ENCODE measurements around the gene TMC7.

TMC7 gene

DNA sequence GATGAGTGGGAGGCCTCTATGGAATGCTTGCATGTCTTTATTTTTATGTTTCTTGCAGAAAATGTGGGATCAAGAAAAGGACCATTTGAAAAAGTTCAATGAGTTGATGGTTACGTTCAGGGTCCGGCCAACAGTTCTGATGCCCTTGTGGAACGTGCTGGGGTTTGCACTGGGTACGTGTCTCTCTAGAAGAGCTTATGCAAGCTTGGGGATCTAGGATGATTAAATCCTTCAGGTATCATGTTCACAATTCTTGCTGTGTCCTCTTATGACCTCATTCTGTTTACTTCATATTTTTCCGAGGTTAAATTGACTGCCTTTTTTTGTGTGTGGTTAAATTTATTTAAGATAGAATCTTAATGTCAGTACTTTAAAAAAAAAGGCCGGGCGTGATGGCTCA is 90.1 kb downstream of the TMC7 start:
- no peaks in the 10 kb centered on the region for H3K4me1 ChIP-seq (ENCODE audit: control insufficient read depth, insufficient read depth, low read length)
- peaks cover 38 to 64% of the 10 kb centered on the region in 2 experiments; a peak in 2 of 3 replicates for H3K36me3 ChIP-seq (ENCODE audit: control insufficient read depth in 2 of 2, insufficient read depth in 1 of 2, low read length in 2 of 2)
- no peaks in the 10 kb centered on the region for H3K9me3 ChIP-seq (ENCODE audit: control insufficient read depth, insufficient read depth, low read depth, low read length)
- H3K27ac ChIP-seq (ENCODE audit: extremely low read depth, low read depth, low read length): no peak overlapping the region
- POLR2A ChIA-PET: interaction anchor here (1.5 kb wide), 1 partner anchor 12 kb away, joined by 3 read pairs; no protein-coding TSS in a partner anchor
- CTCF ChIA-PET: interaction anchor here (0.6 to 6.3 kb wide), 6 partner anchors 12 to 128 kb away, joined by 3 to 53 read pairs (median 4); partner anchors contain the start of gene TMC7
- TF ChIP-seq, protein P1, sequence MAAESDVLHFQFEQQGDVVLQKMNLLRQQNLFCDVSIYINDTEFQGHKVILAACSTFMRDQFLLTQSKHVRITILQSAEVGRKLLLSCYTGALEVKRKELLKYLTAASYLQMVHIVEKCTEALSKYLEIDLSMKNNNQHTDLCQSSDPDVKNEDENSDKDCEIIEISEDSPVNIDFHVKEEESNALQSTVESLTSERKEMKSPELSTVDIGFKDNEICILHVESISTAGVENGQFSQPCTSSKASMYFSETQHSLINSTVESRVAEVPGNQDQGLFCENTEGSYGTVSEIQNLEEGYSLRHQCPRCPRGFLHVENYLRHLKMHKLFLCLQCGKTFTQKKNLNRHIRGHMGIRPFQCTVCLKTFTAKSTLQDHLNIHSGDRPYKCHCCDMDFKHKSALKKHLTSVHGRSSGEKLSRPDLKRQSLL (tag by site-specific recombination; IDR thresholded peaks at IDR 0.05): no peak
- TF ChIP-seq ZNF501 (tag by site-specific recombination; IDR thresholded peaks at IDR 0.05) (no peak), ZNF184 (tag by site-specific recombination; IDR thresholded peaks at IDR 0.05) (no peak), ZFP41 (tag by site-specific recombination; IDR thresholded peaks at IDR 0.05; ENCODE audit: borderline replicate concordance) (no peak), ZBTB8A (tag by site-specific recombination; IDR thresholded peaks at IDR 0.05) (no peak), ZNF791 (tag by site-specific recombination; IDR thresholded peaks at IDR 0.05) (no peak), MYNN (tag by site-specific recombination; IDR thresholded peaks at IDR 0.05; ENCODE audit: borderline replicate concordance) (no peak), ZNF211 (tag by site-specific recombination; IDR thresholded peaks at IDR 0.05; ENCODE audit: low read depth) (no peak), ZNF624 (tag by site-specific recombination; IDR thresholded peaks at IDR 0.05) (no peak)
- TF ChIP-seq, protein P2, sequence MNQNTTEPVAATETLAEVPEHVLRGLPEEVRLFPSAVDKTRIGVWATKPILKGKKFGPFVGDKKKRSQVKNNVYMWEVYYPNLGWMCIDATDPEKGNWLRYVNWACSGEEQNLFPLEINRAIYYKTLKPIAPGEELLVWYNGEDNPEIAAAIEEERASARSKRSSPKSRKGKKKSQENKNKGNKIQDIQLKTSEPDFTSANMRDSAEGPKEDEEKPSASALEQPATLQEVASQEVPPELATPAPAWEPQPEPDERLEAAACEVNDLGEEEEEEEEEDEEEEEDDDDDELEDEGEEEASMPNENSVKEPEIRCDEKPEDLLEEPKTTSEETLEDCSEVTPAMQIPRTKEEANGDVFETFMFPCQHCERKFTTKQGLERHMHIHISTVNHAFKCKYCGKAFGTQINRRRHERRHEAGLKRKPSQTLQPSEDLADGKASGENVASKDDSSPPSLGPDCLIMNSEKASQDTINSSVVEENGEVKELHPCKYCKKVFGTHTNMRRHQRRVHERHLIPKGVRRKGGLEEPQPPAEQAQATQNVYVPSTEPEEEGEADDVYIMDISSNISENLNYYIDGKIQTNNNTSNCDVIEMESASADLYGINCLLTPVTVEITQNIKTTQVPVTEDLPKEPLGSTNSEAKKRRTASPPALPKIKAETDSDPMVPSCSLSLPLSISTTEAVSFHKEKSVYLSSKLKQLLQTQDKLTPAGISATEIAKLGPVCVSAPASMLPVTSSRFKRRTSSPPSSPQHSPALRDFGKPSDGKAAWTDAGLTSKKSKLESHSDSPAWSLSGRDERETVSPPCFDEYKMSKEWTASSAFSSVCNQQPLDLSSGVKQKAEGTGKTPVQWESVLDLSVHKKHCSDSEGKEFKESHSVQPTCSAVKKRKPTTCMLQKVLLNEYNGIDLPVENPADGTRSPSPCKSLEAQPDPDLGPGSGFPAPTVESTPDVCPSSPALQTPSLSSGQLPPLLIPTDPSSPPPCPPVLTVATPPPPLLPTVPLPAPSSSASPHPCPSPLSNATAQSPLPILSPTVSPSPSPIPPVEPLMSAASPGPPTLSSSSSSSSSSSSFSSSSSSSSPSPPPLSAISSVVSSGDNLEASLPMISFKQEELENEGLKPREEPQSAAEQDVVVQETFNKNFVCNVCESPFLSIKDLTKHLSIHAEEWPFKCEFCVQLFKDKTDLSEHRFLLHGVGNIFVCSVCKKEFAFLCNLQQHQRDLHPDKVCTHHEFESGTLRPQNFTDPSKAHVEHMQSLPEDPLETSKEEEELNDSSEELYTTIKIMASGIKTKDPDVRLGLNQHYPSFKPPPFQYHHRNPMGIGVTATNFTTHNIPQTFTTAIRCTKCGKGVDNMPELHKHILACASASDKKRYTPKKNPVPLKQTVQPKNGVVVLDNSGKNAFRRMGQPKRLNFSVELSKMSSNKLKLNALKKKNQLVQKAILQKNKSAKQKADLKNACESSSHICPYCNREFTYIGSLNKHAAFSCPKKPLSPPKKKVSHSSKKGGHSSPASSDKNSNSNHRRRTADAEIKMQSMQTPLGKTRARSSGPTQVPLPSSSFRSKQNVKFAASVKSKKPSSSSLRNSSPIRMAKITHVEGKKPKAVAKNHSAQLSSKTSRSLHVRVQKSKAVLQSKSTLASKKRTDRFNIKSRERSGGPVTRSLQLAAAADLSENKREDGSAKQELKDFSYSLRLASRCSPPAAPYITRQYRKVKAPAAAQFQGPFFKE (tag by site-specific recombination; IDR thresholded peaks at IDR 0.05; ENCODE audit: borderline replicate concordance): no peak
- TF ChIP-seq, protein P3, sequence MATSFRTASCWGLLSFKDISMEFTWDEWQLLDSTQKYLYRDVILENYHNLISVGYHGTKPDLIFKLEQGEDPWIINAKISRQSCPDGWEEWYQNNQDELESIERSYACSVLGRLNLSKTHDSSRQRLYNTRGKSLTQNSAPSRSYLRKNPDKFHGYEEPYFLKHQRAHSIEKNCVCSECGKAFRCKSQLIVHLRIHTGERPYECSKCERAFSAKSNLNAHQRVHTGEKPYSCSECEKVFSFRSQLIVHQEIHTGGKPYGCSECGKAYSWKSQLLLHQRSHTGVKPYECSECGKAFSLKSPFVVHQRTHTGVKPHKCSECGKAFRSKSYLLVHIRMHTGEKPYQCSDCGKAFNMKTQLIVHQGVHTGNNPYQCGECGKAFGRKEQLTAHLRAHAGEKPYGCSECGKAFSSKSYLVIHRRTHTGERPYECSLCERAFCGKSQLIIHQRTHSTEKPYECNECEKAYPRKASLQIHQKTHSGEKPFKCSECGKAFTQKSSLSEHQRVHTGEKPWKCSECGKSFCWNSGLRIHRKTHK (tag by site-specific recombination; IDR thresholded peaks at IDR 0.05): no peak
- no peak overlapping the region for H3K4me3 ChIP-seq (ENCODE audit: low read depth, low read length)

DNA sequence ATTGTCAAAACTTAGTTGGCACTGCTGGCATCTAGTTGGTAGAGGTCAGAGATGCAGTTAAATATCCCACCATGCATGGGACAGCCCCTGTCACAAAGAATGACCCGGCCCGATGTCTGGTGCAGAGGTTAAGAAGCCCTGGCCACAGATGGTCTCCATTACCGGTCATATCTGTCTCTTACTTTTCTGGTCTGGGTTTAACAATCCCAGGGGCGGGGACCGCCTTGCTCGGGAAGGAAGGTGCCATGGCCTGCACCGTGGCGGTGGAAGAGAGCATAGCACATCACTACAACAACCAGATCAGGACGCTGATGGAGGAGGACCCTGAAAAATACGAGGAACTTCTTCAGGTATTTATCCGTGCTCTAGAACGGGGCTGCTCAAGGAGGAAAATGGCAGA is 91.8 kb downstream of the TMC7 start:
- POLR2A ChIA-PET: interaction anchor here (0.6 to 0.9 kb wide), 2 partner anchors 9 to 285 kb away, joined by 3 to 5 read pairs; partner anchors contain the start of gene RPS15A
- CTCF ChIA-PET: interaction anchor here (0.6 to 2.7 kb wide), 4 partner anchors 11 to 270 kb away, joined by 3 to 18 read pairs (median 4); no protein-coding TSS in a partner anchor
- TF ChIP-seq ZNF133 (tag by site-specific recombination; IDR thresholded peaks at IDR 0.05) (no peak), YY2 (tag by site-specific recombination; IDR thresholded peaks at IDR 0.05) (no peak), ZNF10 (tag by site-specific recombination; IDR thresholded peaks at IDR 0.05) (no peak), MYNN (tag by site-specific recombination; IDR thresholded peaks at IDR 0.05; ENCODE audit: borderline replicate concordance) (no peak), ZNF174 (tag by site-specific recombination; IDR thresholded peaks at IDR 0.05) (no peak), ZNF624 (tag by site-specific recombination; IDR thresholded peaks at IDR 0.05) (no peak), BCL11B (tag by site-specific recombination; IDR thresholded peaks at IDR 0.05; ENCODE audit: low read depth) (no peak), GLIS1 (tag by site-specific recombination; IDR thresholded peaks at IDR 0.05) (no peak), ZEB2 (tag by site-specific recombination; IDR thresholded peaks at IDR 0.05) (no peak), ZNF48 (tag by site-specific recombination; IDR thresholded peaks at IDR 0.05) (no peak), ZNF24 (tag by site-specific recombination; IDR thresholded peaks at IDR 0.05) (no peak), ZNF837 (tag by site-specific recombination; IDR thresholded peaks at IDR 0.05) (no peak)
- TF ChIP-seq, protein P4, sequence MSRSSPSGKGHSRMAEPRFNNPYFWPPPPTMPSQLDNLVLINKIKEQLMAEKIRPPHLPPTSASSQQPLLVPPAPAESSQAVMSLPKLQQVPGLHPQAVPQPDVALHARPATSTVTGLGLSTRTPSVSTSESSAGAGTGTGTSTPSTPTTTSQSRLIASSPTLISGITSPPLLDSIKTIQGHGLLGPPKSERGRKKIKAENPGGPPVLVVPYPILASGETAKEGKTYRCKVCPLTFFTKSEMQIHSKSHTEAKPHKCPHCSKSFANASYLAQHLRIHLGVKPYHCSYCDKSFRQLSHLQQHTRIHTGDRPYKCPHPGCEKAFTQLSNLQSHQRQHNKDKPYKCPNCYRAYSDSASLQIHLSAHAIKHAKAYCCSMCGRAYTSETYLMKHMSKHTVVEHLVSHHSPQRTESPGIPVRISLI (tag by site-specific recombination; IDR thresholded peaks at IDR 0.05): no peak
- TF ChIP-seq, protein P5, sequence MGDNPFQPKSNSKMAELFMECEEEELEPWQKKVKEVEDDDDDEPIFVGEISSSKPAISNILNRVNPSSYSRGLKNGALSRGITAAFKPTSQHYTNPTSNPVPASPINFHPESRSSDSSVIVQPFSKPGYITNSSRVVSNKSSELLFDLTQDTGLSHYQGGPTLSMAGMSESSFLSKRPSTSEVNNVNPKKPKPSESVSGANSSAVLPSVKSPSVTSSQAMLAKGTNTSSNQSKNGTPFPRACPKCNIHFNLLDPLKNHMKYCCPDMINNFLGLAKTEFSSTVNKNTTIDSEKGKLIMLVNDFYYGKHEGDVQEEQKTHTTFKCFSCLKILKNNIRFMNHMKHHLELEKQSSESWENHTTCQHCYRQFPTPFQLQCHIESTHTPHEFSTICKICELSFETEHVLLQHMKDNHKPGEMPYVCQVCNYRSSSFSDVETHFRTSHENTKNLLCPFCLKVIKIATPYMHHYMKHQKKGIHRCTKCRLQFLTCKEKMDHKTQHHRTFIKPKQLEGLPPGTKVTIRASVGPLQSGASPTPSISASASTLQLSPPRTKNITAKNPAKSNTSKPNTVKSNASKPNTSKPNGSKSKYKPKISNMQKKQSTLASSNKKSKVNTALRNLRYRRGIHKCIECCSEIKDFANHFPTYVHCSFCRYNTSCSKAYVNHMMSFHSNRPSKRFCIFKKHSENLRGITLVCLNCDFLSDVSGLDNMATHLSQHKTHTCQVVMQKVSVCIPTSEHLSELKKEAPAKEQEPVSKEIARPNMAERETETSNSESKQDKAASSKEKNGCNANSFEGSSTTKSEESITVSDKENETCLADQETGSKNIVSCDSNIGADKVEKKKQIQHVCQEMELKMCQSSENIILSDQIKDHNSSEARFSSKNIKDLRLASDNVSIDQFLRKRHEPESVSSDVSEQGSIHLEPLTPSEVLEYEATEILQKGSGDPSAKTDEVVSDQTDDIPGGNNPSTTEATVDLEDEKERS (tag by site-specific recombination; IDR thresholded peaks at IDR 0.05): no peak

More for the DNA sequence above, 91.8 kb downstream of the TMC7 start:
- H3K4me3 ChIP-seq (ENCODE audit: low read depth, low read length): no peak overlapping the region
- no peak overlapping the region for H3K27ac ChIP-seq (ENCODE audit: extremely low read depth, low read depth, low read length)
- peaks cover 38 to 71% of the 10 kb centered on the region in 2 experiments; a peak in 2 of 3 replicates for H3K36me3 ChIP-seq (ENCODE audit: control insufficient read depth in 2 of 2, insufficient read depth in 1 of 2, low read length in 2 of 2)
- no peaks in the 10 kb centered on the region for H3K9me3 ChIP-seq (ENCODE audit: control insufficient read depth, insufficient read depth, low read depth, low read length)
- no peaks in the 10 kb centered on the region for H3K4me1 ChIP-seq (ENCODE audit: control insufficient read depth, insufficient read depth, low read length)

Data from HEK293 (cell line).